Measurements from ENCODE around the gene CACNA1B.
A peak's percentile ranks its signal among the peaks of the same experiment; 100 is the strongest.

The CACNA1B gene

DNA sequence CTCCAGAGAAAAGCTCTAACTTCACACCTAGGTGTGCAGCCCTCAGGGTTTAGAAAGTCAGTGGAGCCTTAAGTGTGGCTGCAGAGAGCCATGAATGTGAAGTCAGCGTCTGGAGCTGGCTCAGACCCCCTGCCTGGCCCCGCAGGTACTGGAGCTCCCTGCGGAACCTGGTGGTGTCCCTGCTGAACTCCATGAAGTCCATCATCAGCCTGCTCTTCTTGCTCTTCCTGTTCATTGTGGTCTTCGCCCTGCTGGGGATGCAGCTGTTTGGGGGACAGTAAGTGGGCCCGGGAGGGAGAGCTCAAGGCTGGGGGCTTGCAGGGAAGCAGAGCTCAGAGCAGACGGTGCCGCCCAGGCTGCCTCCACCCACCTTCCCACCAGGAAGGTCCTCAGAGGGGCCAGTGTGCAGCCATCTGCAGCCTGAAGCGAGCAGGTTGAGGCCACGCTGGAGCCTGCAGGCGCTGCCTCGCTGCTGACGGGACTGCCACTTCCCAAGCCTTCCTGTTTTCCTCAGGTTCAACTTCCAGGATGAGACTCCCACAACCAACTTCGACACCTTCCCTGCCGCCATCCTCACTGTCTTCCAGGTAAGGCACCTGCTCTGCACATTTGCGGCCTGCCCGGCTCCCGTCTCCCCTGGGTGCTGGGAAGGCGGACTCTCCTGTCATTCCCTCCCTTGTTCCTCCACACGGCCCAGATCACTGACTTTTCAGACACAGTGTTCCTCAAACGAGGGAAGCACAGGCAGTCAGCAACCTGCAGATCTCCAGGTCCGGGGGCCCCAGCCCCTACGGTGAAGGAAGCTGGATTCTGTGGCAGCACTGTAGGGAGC is 108.9 kb downstream of the CACNA1B start:
- peak; percentile 6 for DNase-seq (ENCODE audit: low spot score)

DNA sequence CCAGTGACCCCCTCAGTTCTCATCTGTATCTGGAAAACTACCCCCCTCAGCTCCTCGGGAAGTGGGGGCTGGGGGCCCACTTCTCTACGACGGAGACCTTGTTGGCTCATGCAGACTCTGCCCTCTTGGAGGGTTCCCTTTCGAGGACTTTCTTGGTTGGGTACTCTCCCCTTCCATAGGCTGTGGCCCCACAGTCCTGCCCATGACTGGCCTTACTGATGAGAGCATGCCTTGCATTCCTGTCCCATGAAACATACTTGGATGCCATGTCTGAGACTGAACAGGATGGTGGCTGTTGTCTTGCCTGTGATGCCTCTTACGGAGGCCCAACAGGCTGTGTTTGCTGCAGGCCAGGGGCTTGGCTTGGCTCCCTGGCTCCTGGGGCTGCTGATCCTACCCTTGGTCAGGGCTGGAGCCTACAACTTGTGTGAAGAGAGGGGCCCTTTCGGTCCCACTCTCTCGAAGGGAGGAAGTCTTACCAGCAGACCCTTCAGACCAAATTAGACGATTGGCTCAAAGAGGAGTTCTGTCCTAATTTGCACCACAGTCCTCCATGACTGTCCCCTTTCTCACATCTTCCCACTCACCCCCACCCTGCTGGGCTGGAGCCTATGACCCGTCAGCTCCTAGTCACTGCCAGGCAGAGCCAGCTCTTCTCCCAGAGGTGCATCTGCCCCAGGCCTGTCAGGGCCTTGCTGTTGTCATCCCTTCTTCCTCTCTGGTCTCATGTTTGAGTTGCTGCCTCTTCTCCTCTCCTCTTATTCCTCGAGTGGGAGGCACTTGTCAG is 109.9 kb downstream of the CACNA1B start:
- DNase-seq (ENCODE audit: low spot score): peak; percentile 6

DNA sequence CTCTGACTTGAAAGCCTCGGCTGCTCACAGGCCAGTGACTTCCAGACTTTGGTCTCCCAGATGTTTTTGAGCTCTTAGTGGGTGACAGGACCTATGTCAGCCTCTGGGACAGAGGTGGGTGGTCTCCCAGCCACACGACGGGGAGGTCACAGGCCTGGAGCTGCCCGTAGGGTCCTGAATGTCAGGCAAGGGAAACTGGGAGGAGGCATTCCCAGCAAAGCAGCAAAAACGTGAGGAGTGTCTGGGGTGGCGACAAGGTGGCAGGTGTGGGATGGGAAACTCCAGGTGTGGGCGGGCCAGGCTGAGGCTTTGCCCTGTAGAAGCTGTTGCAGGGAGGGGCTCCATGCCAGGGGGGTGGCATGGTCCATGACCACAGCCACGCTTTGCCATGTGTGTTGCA is 110.5 kb downstream of the CACNA1B start:
- DNase-seq (ENCODE audit: low spot score): no peak

DNA sequence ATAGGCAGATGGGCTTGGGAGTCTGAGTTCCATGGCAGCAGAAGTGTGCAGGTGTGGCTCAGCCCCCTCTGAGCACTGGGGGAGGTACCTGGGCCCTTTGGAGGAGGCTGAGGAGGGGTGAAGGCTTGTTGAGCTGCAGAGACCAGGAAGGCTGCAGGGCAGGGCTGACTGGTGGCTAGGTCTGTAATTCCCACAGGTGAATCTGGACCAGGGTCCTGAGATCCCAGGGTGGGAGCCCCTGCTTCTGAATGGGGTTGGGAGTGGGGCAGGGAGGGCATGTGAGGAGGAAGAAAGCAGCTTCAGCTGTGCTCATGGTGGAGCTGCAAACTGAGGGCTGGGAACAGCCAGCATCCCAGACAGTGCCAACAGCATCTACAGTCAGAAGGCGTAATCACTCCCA is 111.1 kb downstream of the CACNA1B start:
- DNase-seq (ENCODE audit: low spot score): peak; percentile 3

DNA sequence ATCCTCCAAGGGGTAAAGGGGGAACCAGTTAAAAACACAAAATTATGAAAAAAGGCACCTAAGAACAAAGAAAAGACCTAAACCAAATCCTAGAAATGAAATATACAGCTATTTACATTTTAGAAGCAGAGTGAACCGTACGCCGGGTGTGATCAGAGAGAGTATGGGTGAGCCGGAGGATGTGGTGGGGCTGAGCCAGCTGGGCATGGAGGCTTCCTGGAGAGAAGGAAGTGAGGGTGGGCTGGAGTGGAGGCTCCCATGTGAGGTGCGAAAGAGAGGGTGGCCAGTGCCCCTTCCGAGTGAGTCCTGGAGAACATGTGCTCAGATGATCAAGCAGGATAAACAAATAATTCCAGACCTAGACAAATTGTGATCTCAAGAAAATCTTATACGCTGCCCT is 111.6 kb downstream of the CACNA1B start:
- peak; percentile 5 for DNase-seq (ENCODE audit: low spot score)

DNA sequence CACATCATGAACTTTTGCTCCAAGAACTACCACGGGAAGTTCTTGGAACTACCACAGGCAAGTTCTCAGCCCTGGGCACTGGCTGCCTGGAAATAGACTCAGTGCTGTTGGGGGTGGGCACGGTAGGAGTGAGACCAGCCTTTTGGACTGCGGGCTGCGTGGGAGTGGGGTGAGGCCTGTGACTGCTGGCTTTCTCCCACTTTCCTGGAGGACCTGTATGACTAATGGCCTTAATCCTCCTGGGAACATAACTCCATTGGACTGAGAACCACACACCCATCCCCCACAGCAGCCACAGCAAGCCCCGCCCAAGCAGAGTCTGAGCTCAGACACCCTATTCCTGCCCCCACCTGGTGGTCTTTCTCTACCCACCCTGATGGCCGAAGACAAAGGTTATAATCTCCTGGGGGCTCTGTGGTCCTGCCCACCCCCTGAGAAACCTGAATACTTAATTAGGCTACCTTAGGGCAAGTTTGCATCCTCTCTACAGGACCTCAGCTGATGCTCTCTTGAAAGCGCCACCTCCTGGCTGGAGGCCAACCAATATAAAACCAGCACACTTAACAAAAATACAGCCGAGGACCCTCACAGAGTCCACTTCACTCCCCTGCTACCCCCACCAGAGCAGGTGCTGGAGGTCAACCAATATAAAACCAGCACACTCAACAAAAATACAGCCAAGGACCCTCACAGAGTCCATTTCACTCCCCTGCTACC is 112.6 kb downstream of the CACNA1B start:
- no peak for DNase-seq (ENCODE audit: low spot score)

DNA sequence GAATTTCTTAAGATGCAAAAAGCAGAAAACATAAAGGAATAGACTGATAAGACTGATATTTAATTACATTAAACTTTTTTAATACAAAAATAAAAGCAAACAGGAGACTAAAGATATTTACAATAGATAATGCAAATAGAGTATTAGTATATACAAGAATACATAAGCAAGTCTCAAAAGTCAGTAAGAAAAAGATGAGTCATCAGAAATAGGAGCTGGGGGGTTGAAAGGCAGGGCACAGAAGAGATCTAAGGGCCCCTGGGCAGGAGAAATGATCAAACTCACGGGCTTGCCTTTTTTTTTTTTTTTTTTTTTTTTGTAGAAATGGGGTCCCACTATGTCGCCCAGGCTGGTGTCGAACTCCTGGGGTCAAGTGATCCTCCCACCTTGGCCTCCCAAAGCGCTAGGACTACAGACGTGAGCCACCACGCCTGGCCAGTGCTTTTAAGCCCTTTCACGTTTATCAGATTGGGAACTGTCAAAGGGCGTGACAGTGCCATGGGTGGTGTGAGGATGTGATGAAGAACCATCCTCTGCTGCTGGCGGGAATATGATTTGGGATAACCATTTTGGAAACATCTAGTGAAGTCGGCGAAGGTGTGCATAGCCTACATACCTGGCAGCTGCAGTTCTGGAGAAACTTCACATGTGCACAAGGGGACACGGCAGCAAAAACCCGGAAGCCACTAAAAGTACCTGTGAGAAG is 126.1 kb downstream of the CACNA1B start:
- peak; percentile 3 for DNase-seq (ENCODE audit: low spot score)

DNA sequence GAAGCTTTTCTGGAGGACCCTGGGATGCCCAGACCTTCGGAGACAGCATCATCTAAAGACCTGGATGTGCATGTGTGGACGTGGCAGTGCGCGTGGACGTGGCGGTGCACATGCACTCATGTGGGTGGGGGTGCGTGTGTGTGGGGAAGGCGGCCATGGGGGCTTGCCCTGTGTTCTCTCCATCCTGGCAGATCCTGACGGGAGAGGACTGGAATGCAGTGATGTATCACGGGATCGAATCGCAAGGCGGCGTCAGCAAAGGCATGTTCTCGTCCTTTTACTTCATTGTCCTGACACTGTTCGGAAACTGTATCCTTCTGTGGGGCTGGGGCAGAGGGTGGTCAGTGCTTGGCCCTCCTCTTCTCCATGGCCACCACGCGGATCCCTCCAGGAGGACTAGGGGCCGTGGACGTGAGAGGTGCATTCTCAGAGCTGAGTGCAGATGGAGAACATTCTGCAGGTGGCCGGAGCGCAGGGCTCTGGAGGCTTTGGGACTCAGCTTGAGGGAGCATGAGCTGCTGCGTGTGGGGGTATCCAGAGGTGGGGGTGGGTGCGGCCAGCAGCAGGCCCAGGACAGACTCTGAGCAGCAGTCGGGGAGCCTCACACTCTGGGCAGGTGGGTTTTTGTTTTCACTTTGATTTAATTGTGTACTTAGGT is 129.1 kb downstream of the CACNA1B start:
- DNase-seq (ENCODE audit: low spot score): peak; percentile 3

DNA sequence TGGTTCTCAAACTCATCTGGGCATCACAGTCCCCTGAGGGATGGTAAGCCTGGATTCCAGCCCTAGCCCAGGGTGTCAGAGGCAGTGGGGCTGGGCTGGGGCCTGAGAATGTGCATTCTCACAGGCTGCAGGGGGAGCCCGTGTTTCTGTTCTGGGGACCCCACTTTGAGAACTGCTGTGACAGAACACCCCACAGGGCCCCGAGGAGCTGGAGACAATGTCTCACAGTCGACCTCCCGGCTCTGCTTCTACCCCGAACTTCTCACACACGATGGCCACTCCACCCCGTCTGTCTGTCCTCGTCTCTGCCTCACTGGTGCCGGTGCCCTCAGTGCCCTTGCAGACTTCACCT is 130.0 kb downstream of the CACNA1B start:
- DNase-seq (ENCODE audit: low spot score): peak; percentile 6

DNA sequence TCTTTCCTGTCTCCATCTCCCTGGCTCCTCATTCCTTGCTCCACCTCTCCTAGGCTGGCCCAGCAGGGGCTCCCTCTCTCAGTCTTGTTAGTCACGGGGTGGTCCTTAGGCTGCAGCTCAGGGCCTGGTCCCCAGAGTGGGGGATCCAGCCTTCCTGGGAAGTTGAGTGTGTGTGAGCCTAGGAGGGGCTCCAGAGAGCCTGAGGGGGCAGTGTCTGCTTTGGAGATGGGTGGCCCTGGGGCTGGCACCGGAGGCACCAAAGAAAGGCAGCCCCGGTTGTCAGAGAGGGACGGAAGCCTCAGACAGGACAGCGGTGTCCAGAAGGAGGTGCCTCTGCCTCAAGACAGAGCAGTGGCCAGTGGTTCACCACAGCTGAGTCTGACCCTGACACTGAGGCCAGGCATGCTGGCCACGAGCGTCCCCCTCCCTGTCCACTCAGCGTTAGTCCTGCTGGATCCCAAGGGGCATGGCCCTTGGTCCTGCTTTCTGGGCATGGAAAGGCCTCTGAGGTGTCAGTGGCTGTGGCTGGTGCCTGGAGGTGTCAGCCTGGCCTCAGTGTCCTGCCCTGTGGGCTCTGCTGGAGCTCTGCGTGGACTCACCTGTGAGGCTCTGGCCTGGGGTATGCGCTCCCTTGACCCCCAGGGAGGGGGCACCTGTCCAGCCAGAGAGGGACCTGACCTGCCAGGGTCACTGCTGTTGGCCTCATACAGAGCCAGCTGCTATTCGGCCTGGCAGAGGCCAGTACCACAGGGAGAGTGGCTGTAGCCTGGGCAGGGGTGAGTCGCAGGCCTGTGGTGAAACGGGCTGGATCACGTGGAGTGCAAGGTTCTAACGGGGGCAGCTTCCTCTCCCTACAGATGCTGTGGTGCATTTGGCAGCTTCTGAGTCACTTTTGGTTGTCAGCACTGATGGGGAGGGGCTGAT is 130.6 kb downstream of the CACNA1B start:
- DNase-seq (ENCODE audit: low spot score): peak; percentile 5

DNA sequence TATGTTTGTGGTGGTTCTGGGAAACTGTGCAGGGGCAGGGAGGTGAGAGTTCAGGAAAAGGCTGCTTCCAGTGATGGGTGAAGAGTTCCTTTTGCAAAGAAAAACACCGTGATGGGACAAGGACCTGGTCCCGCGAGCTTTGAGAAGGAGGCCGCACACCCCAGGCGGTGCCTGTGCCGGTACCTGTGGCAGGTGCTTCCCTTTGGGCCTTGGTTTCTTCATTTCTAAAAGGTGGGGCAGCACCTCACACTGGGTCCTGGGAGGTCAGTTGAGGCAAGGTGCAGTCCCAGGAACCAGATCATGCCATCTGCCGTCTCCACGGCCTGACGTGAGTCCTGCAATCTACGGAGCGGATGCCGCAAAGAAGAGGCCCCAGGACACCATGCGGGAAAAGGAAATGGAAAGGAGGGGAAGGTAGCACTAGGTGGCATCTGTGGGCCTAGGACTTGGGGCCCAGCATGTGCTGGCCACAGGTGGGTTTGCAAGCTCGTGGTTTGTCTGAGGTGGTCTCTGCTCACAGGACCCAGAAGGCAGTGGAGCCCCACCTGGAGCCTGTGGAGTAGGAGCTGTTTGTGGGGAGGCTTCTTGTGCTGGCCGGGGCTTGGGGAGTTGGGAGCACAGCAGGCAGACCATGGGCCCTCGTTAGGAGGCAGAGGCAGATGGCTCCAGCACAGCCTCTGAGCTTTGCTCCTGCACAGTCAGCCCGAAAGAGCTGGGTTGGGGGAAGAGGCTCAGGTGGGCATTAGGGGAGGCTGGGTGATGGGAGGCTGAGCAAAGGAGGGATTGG is 131.6 kb downstream of the CACNA1B start:
- no peak for DNase-seq (ENCODE audit: low spot score)

DNA sequence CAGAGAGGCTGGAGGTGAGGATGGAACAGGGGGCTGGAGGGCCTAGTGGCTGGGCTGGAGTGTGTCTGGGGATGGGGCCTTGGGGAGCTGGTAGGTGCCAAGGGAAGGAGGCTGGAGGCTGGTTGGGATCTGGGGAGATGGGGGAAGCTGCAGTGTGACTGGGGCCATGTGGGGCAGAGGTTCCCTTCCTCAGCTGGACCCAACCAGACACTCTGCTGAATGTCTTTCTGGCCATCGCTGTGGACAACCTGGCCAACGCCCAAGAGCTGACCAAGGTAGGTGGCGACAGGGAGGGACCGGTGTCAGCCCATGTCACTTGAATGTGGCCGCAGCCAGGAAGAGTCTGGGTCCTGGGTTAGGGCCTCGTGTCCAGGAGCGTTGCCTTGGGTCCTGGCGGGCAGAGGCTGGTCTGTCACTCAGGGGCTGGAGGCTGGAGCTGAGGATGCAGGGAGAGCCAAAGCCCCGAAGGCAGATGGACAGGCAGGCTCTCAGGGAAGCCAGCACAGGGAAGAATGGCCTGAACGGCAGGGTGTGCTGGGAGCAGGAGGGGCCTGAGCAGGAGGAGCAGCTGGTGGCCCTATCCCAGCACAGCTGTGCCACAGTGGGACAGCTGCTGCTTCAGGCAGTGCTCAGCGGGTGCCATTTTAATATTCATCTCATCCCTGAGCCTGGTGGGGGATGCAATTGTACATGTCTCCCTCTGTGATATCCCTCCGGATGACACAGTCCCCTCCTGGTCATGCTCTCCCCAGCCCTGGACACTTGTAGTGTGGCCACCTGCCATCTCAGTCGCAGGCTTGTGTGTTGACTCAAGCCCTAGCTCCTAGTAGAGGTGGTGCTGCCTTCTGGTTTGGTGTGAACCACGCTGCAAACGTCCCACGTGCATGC is 132.5 kb downstream of the CACNA1B start:
- peak; percentile 6 for DNase-seq (ENCODE audit: low spot score)

DNA sequence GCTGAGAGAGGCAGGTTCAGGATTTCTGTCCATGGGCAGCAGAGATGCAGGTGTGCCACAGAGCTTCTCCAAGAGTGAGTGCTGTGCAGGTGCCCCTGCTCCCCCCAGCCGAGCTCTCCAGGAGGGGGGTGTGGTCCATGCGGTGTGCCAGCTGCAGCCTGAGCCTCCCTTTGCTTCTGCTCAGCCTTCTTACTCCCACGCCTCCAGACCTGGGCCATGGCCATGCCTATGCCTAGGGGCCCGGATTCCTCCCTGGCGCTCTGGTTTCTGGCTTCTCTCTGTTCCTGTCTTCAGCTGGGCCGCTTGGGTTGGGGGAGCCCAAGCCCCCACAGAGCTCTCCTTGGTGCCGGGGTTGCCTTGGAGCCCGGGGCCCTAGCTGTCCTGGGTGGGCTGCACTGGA is 133.3 kb downstream of the CACNA1B start:
- DNase-seq (ENCODE audit: low spot score): peak; percentile 3

DNA sequence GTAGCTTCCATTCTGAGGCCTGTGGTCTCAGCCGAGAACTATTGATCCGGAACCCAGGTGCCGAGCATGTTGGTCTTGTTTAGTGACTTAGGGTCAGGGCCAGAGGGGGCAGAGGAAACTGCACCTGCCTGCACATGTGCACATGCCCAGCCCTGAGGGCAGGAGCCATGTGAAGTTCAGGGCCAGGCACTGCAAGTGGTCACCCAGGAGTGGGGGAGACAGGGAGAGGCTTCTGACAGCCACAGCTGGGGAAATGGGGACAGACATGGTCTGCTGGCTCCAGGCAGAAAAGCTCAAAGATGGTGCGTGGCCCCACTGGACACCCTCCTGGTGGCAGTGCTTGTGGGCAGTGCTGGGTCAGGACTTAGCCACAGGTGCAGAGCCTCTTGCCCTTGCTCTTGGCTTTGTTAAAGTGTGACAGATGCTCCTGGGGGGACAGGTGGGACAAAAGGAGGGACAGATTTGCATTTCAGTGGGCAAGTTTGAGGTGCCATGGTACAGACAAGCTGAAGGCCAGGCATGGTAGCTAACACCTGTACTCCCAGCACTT is 134.4 kb downstream of the CACNA1B start:
- no peak for DNase-seq (ENCODE audit: low spot score)

DNA sequence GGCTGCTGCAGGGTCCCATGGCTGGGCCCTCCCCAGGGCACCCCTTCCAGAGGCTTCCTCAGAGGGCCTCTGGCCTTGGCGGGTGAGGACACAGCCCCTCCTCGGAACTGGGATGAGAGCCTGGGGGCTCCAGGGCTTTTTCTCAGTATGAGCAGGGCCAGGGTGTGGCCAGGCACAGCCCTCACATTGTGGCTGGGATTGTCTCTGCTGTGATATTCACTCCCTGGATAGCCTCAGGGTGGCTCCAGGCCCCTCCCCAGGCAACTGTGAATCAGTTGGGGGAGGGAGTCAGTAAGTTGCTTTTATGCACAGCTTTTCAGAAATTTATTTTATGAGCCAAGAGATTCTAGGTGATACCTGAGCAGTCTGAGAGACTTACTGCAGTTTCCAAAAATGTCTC is 135.7 kb downstream of the CACNA1B start:
- no peak for DNase-seq (ENCODE audit: low spot score)

DNA sequence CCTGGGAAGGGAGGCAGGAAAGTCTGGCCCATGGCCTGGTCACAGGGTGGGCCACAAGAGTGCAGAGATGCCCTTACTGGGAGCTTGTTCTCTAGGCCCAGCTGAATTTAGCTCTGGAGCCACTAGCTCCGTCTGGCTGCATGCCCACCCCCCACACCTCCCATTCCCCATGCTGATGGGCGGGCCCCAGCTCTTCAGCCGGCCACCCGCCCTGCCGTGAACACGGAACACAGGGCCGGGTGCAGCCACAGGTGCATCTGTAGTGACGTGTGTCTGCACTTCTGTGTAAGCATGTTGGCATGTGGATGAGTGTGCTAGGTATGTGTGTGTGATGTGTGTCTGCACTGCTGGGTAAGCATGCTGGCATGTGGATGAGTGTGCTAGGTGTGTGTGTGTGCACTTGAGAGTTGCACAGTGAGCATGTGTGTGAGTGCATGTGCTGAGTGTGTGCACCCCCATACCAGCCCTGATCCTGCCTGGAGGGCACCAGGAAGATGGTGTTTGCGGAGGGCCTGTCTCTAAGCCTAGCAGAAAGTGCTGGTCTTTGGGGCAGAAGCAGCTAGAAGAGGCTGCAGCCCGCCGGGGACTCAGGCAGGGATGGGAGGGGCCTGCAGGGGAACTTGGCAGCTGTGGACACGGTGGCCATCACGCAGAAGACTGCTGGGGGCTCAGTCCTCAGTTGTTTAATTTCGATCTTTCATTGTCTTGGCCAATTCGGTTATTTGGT is 136.4 kb downstream of the CACNA1B start:
- no peak for DNase-seq (ENCODE audit: low spot score)

DNA sequence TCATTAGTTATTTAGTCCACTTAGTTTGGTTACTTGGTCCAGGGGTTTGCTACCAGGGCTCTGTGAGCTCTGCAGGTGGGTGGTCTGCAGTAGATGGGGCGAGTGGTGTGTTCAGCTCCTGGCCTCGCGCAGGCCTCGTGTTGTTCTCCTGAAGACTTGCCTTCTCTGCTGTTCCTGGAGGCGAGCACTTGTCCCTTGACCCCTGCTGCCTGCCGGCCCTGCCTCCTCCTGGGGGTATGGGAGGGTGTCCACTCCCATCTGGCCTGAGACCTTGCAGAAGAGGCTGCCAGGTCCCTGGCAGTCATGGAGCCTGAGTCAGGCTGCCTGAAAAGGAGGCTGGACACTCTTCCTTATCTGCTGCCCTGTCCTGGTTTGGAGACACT is 137.0 kb downstream of the CACNA1B start:
- DNase-seq (ENCODE audit: low spot score): no peak
